Measurements from ENCODE around the gene FOXD4. TPM values are rescaled to one million over a fixed set of nuclear protein-coding genes. Genes with fewer than 3 reads are reported as not detected.
"Not testable (repeated sequence)": the region's sequence is repeated elsewhere in the genome, so short reads cannot be mapped to it uniquely, and the experiment has no call there.

FOXD4 gene
- total RNA-seq, 2 experiments from 2014 or later = 0.10 to 0.30 TPM

DNA sequence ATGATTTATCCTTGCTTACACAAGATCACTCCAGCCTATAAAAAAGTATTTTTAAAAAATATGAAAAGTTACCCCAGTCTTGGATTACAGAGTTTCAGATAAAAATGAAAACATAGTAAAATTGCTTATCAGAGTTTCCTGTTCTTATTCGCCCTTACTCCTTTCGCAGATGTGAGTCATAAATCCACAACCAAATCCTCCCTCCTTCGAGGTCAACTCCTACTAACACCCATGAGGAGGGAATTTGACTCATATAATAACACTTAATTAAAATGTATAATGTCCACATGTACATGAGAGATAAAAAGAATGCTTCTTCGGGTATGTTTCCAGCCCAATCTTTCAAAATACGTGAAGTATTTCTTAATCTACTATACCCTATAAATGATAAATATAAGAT is 23.9 kb downstream of the FOXD4 start:
- POLR2A ChIA-PET, CTCF ChIA-PET: not testable (repeated sequence)

DNA sequence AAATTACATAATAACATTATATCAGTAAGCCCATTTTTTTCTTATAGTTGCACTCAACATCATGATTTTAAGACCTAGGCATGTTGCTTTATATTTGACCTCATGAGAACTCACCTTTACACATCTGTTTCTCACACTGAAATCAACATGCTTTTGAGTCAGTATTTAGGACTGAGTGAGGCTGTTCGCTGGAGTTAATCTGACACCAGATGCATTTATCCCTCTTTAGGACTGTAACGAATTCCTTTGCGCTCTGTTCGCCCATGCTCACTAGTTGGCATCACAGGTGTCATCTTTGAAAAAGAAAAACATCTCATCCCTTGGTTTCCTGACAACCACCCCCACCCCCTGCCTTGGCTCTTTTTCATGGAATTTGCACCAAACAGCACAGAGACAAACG is 24.3 kb downstream of the FOXD4 start:
- CTCF ChIA-PET, POLR2A ChIA-PET: not testable (repeated sequence)

DNA sequence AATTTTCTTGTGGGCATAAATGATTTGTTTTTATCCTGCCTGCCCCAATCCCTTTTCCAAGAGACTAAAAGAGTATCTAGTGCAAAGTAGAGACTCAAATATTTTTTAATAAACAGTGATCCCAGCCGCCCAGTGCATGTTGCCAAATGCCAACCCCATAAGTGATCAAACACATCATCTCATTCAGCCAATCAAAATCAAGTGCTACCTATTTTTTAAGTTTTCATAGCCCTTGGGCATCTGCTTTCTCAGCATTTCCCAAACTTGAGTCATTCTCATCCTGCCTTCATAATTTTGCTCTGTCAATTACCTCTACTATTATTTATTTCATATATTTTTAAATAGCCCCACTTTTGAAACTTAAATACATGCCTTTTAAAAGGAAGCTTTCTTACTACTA is 27.4 kb downstream of the FOXD4 start:
- POLR2A ChIA-PET, CTCF ChIA-PET: not testable (repeated sequence)

DNA sequence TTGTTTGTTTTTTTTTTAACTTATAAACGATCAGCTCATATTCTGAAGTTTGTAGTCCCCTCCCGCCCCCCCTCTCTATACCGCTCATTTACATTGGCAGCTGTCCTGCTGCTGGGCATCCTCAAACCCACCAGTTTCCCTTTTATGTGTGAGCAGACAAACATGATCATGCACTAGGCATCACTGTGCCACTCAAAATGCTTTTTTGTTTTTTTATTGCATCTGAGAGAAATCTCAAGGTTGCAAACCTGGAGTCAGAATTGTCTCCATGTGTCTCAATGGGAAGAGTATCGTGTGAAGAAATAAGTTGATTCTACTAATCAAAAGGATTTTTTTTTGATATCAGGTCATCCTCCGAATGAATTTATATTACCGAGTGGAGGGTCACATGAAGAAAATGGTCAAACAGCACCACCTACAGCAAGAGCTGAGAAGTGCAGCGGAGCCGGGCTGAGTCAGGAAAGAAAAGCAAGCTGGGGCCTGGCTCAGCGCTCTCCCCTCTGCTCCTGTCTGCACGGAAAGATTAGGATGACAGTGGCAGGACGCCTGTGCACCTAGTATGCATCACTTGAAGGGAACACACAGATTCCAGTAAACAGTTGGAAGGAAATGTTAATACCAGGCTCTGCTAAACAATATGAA is 29.7 kb downstream of the FOXD4 start:
- POLR2A ChIA-PET, CTCF ChIA-PET: not testable (repeated sequence)

DNA sequence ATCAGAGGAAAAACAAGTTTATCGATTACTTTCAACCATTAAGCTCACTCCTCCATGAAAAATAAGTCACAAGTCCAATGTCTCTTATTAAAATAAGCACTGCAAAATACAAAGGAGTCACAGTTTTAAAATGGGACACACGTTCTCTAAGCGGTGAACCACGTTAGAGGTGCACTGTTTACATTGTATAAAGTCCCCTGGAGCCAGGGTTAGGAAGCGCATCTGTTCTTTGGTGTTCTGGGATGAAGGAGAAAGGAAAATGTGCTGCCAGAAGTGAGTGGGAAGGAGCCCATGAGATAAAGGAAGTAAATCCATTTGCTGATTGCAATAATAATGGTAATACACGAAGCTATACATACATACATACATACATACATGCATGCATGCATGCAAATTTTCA is 30.4 kb downstream of the FOXD4 start:
- CTCF ChIA-PET, POLR2A ChIA-PET: not testable (repeated sequence)

DNA sequence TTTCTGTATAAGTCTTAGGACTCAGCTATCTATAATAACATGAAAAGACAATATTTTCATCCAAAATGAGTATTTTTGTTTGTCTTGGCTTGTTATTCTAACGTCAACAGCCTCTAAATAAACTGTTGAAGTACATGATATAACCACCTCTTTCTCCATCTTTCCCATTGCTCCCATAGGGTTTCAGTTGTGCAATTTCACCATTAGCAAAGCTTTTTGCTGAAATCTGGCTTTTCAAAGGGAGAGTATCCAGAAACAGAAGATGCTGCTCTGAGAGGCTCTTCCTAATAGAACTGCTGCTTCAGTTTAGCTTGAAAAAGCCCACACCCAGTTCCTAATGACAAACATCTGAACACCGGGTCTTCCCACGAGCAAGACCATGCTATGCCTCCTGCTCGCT is 31.1 kb downstream of the FOXD4 start:
- CTCF ChIA-PET, POLR2A ChIA-PET: not testable (repeated sequence)

DNA sequence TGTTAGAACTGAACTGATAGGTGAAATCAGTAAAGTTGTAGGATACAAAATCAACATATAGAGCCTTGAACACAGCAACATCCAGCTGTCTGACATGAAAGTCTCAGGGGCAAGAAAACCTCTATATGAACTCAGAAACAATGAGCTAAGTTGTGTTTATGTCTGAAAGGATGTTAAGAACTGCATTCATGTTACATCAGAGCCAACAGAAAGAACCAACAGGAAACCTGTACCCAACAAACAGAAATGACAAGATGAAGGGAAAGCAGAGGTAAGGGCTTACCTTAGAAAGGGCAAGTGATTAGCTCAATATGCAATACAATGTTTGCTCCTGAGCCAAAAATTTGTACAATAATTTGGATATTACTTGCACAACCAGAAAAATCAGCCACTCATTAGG is 31.5 kb downstream of the FOXD4 start:
- CTCF ChIA-PET, POLR2A ChIA-PET: not testable (repeated sequence)

DNA sequence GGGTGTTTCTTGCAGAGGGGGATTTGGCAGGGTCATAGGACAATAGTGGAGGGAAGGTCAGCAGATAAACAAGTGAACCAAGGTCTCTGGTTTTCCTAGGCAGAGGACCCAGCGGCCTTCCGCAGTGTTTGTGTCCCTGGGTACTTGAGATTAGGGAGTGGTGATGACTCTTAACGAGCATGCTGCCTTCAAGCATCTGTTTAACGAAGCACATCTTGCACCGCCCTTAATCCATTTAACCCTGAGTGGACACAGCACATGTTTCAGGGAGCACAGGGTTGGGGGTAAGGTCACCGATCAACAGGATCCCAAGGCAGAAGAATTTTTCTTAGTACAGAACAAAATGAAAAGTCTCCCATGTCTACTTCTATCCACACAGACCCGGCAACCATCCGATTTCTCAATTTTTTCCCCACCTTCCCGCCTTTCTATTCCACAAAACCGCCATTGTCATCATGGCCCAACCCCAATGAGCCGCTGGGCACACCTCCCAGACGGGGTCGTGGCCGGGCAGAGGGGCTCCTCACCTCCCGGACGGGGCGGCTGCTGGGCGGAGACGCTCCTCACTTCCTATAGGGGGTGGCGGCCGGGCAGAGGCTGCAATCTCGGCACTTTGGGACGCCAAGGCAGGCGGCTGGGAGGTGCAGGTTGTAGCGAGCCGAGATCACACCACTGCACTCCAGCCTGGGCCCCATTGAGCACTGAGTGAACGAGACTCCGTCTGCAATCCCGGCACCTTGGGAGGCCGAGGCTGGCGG is 35.1 kb downstream of the FOXD4 start:
- CTCF ChIA-PET, POLR2A ChIA-PET: not testable (repeated sequence)

DNA sequence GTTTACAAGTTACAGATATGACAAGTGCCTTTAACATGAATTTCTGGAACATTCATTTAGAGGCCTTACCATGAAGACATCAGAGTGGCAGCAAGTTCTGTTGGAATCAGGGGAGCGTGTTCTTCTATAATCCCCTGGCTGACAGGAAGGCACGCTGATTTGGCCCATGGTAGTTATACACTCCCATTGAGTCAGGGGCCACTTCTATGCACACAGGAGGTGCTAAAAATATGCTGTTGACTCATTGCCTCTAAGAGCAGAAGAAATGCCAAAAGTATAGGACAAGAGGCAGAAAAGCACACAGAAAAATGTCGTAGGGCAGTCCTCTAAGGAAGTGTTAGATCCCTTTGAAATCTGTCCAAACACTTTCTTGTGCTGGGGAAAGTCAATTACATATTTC is 39.9 kb downstream of the FOXD4 start:
- POLR2A ChIA-PET = not testable (repeated sequence)

DNA sequence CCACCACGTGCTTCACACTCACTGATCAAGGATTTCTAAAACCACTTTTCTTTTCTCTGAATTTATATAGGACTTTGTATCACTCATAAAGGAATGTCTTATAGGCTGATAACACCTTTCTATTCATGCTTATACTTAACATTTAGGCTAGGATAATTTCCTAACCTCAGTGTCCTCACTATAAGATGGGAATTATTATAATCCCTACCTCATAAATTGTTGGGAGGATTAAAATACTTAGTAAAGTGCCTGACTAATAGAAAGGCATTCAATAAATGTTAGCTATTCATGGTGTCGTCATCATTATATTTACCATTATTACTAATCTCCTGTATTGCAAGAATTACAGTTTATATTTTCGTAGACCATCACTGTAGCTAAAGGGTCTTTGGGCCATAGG is 41.8 kb downstream of the FOXD4 start:
- POLR2A ChIA-PET = not testable (repeated sequence)

More for the DNA sequence above, 39.9 kb downstream of the FOXD4 start:
- CTCF ChIA-PET = not testable (repeated sequence)

DNA sequence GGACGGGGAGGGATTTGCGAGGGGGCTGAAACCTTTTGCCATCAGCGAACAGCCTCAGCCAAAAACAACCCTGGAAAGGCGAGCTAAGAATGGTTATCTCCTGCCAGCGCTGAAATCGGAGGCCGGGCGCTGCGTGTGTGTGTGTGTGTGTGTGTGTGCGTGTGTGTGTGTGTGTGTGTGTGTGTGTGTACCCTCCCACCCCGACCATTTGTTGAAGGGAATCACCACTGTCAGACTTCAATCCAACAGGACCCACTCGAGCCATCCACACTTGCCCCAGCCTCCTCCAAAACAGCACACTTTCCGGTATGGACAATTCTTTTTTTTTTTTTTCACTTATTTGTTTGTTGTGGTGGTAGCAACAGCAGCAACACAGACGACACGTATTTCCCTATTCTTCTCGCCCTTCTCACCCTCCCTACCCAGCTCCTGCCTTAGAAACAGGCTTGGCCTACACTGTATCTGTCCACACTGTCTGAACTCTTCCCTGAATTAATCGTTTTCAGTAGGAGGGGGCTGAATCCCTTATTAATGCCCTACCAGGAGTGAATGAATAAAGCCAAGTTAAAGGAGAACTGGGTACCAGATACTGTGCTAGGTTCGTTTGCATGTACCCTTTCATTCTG is 44.2 kb downstream of the FOXD4 start:
- CTCF ChIA-PET, POLR2A ChIA-PET: not testable (repeated sequence)

More for the DNA sequence above, 41.8 kb downstream of the FOXD4 start:
- CTCF ChIA-PET = not testable (repeated sequence)

DNA sequence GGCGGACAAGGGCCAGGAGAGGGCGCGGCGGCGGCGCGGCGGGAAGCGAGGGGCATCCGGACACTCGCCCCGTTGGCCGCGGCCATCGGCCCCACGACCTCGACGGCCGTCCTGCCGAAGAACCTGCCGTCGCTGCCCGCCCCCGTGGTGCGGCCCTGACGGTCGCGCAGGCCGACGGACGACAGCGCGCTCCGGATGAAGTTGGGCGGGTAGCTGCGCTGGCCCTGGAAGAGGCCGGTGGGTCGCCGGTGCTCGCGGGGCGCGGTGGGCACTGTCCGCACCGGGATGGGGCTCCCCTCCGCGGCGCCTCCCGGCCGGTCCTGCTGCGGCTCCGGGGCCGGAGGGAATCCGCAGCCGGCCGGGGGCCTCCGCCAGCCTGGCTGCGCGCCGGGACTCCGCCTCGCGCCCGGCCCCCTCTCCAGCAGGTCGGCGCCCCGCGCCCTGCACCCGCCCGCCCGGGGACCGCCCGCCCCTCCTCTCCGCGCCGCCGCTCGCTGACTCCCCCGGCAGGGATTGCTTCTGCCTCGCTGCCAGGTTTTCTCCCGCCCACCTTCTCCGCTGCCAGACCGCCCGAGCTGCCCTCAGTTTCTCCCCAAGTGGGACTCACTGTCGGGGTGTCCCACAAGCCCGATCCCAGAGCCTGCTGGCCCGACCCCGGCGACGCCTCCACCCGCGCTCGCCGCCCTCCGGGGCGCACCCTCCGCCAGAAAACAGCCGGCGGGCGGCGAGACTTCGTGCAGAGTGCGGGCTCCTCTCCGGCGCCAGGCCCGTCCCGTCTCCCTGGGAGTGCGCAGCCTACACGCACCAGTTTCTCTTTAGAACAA is 44.9 kb downstream of the FOXD4 start:
- POLR2A ChIA-PET, CTCF ChIA-PET: not testable (repeated sequence)

Other genes with a start within 250 kb of the FOXD4 start
- 10 to 100 TPM; 16.3 to 17.9 TPM for gene WASHC1, start 89.0 kb downstream of the FOXD4 start, total RNA-seq
- gene ZNG1A, start 60.6 kb upstream of the FOXD4 start, total RNA-seq = 10 to 100 TPM; 50.7 to 52.7 TPM
- gene DOCK8, start 96.4 kb upstream of the FOXD4 start, total RNA-seq = 100 to 1,000 TPM; 133 to 140 TPM